MM.1S (cell line): ENCODE measurements around the gene LRRK1.

Experiments
- DNase-seq: peaks from one replicate; pipeline ENCODE4 v3.0.0-alpha.2; 2015
- H2AFZ ChIP-seq: fragments of 300-600 bp; sonication (generic); 2 replicates; pipeline ENCODE4 v1.6.0; 2016; ENCODE audit warnings: antibody characterized with exemption, low read length
- H3F3A ChIP-seq: fragments of 300-600 bp; sonication (generic); 2 replicates; pipeline ENCODE4 v1.6.1; 2016; ENCODE audit warnings: mild to moderate bottlenecking, antibody characterized with exemption, low read length, moderate library complexity, mixed read lengths; ENCODE audit not compliant: insufficient read depth
- H3K27ac ChIP-seq: fragments of 300-600 bp; sonication (generic); 2 replicates; pipeline ENCODE4 v1.5.1; 2016; ENCODE audit warnings: mild to moderate bottlenecking, low read length
- H3K27me3 ChIP-seq: fragments of 300-600 bp; sonication (generic); replicated peaks from 2 replicates; pipeline ENCODE4 v1.6.0; 2016; ENCODE audit warnings: low read length; ENCODE audit not compliant: insufficient read depth
- H3K36me3 ChIP-seq: fragments of 300-600 bp; sonication (generic); replicated peaks from 2 replicates; pipeline ENCODE4 v1.6.1; 2016; ENCODE audit warnings: mild to moderate bottlenecking, low read length, mixed read lengths; ENCODE audit not compliant: insufficient read depth
- H3K4me1 ChIP-seq: fragments of 300-600 bp; sonication (generic); 2 replicates; pipeline ENCODE4 v1.6.1; 2016; ENCODE audit warnings: low read length, mixed read lengths
- H3K4me2 ChIP-seq: fragments of 300-600 bp; sonication (generic); 2 replicates; pipeline ENCODE4 v1.6.0; 2016; ENCODE audit warnings: low read depth, low read length
- H3K4me3 ChIP-seq: fragments of 300-600 bp; sonication (generic); 2 replicates; pipeline ENCODE4 v1.5.1; 2016; ENCODE audit warnings: low read length, mixed read lengths
- H3K79me2 ChIP-seq: fragments of 300-600 bp; sonication (generic); 2 replicates; pipeline ENCODE4 v1.6.1; 2016; ENCODE audit warnings: mixed run types, low read length, mixed read lengths
- H3K9ac ChIP-seq: fragments of 300-600 bp; sonication (generic); 2 replicates; pipeline ENCODE4 v1.6.1; 2016; ENCODE audit warnings: low read length, mixed read lengths
- H3K9me2 ChIP-seq: fragments of 300-600 bp; sonication (generic); replicated peaks from 2 replicates; pipeline ENCODE4 v1.6.1; 2016; ENCODE audit warnings: mild to moderate bottlenecking, low read length, mixed read lengths; ENCODE audit not compliant: insufficient read depth
- H3K9me3 ChIP-seq: fragments of 300-600 bp; sonication (generic); replicated peaks from 2 replicates; pipeline ENCODE4 v1.6.1; 2016; ENCODE audit warnings: mild to moderate bottlenecking, low read length, mixed read lengths; ENCODE audit not compliant: insufficient read depth
- H4K20me1 ChIP-seq: fragments of 300-600 bp; sonication (generic); 2 replicates; pipeline ENCODE4 v1.6.1; 2016; ENCODE audit warnings: mild to moderate bottlenecking, low read length, moderate library complexity, mixed read lengths; ENCODE audit not compliant: insufficient read depth
- CTCF ChIP-seq: fragments of 300-600 bp; sonication (generic); IDR thresholded peaks from 2 replicates; pipeline ENCODE4 v1.5.1; 2016; ENCODE audit warnings: antibody characterized with exemption, low read length, mixed read lengths
- EZH2 ChIP-seq: fragments of 300-600 bp; sonication (generic); optimal IDR thresholded peaks from 2 replicates; pipeline ENCODE3; 2017; ENCODE audit warnings: low read depth, mild to moderate bottlenecking, antibody characterized with exemption, low read length, mixed read lengths
- EZH2phosphoT487 ChIP-seq: fragments of 300-600 bp; sonication (generic); IDR thresholded peaks from 2 replicates; pipeline ENCODE4 v1.6.1; 2018; ENCODE audit warnings: antibody characterized with exemption, low read length

Gene LRRK1

GRCh38 chr15:100880139-100880896 lies 38.8 kb upstream of the LRRK1 start:
- peaks cover 29% of the 10 kb centered on the region for H3K27me3 ChIP-seq
- H3K4me1 ChIP-seq = no peaks in the 10 kb centered on the region
- DNase-seq = no peak
- no peak overlapping the region for H3K4me3 ChIP-seq
- H3K4me2 ChIP-seq = no peak overlapping the region
- no peaks in the 10 kb centered on the region for H3K9me3 ChIP-seq
- H3K9ac ChIP-seq = no peak overlapping the region
- no peaks in the 10 kb centered on the region for H3K9me2 ChIP-seq
- H3K79me2 ChIP-seq = no peaks in the 10 kb centered on the region
- no peaks in the 10 kb centered on the region for H3K36me3 ChIP-seq
- no peak overlapping the region for H2AFZ ChIP-seq
- H3K27ac ChIP-seq = no peak overlapping the region
- no peaks in the 10 kb centered on the region for H3F3A ChIP-seq
- TF ChIP-seq CTCF (no peak), EZH2phosphoT487 (no peak), EZH2 (no peak)
- no peaks in the 10 kb centered on the region for H4K20me1 ChIP-seq

- Histone ChIP-seq H2AFZ (no peak overlapping the region), H3K4me2 (no peak overlapping the region), H3K36me3 (no peaks in the 10 kb centered on the region), H3K9me2 (no peaks in the 10 kb centered on the region), H3K27ac (no peak overlapping the region), H3K9ac (no peak overlapping the region), H3K27me3 (peaks cover 29% of the 10 kb centered on the region), H3K9me3 (no peaks in the 10 kb centered on the region), H4K20me1 (no peaks in the 10 kb centered on the region), H3F3A (no peaks in the 10 kb centered on the region), H3K79me2 (no peaks in the 10 kb centered on the region), H3K4me3 (no peak overlapping the region), H3K4me1 (no peaks in the 10 kb centered on the region)
- DNase-seq = no peak
- TF ChIP-seq CTCF (no peak), EZH2phosphoT487 (no peak), EZH2 (no peak)
Observed at GRCh38 chr15:100880897-100881242, 38.3 kb upstream of the LRRK1 start.

GRCh38 chr15:100881573-100882336 lies 37.4 kb upstream of the LRRK1 start:
- H3K9ac ChIP-seq = no peak overlapping the region
- DNase-seq = no peak
- peaks cover 27% of the 10 kb centered on the region for H3K27me3 ChIP-seq
- H3K9me3 ChIP-seq = no peaks in the 10 kb centered on the region
- no peaks in the 10 kb centered on the region for H4K20me1 ChIP-seq
- TF ChIP-seq CTCF = no peak
- no peak for TF ChIP-seq EZH2phosphoT487
- TF ChIP-seq EZH2 = no peak
- H3K9me2 ChIP-seq = no peaks in the 10 kb centered on the region
- no peaks in the 10 kb centered on the region for H3F3A ChIP-seq
- no peak overlapping the region for H3K4me3 ChIP-seq
- no peaks in the 10 kb centered on the region for H3K79me2 ChIP-seq
- H3K27ac ChIP-seq = no peak overlapping the region
- no peak overlapping the region for H3K4me2 ChIP-seq
- no peaks in the 10 kb centered on the region for H3K4me1 ChIP-seq
- H3K36me3 ChIP-seq = no peaks in the 10 kb centered on the region
- H2AFZ ChIP-seq = no peak overlapping the region
